Frontal cortex (tissue), 4 donors: ENCODE data around the gene PRR14. TPM values are rescaled to one million over a fixed set of nuclear protein-coding genes. Genes with fewer than 3 reads are reported as not detected.
A peak's percentile ranks its signal among the peaks of the same experiment; 100 is the strongest.

Experiments used
- DNase-seq, 2 donors: peaks; one replicate each; pipeline ENCODE4 v3.0.0; 2012; ENCODE audit warnings: low spot score in 2 of 2
- FAIRE-seq: peaks from 2 replicates; lab custom pipeline; 2012; peaks lifted over from hg19 to GRCh38; lab: Jason Lieb, UNC
- total RNA-seq: library from RNA; depleted of rRNA; stranded (reverse); fragments of >200 nt; gene quantifications from one replicate; pipeline ENCODE4 v1.2.3, GENCODE V29; 2014
- donor health status: control.
- donor health status: control.
- donor health status: control.

Gene PRR14
- total RNA-seq, 1 donor from 2014 or later, result 7.3 TPM

- peak; percentile 99 for FAIRE-seq
- DNase-seq, result peak; percentile 95 to 98
These were observed 7.3 kb downstream of the PRR14 start, which contains the start of gene FBRS for GRCh38 chr16:30657866-30658730. Gene FBRS, plus strand, starts transcription at chr16:30658431. Its CDS starts 1,088 bp downstream, at chr16:30659519.

GRCh38 chr16:30658731-30659506 lies 8.2 kb downstream of the PRR14 start:
- peak; percentile 85 to 92 for DNase-seq
- no peak for FAIRE-seq

- FAIRE-seq (no peak), DNase-seq (peak; percentile 22 to 27)
These were observed 9.0 kb downstream of the PRR14 start for GRCh38 chr16:30659507-30660423.

- no peak for FAIRE-seq
These were observed 9.9 kb downstream of the PRR14 start for GRCh38 chr16:30660424-30661261.

GRCh38 chr16:30662449-30662848 lies 11.7 kb downstream of the PRR14 start:
- FAIRE-seq (no peak), DNase-seq (peak in 1 of 2 donors; percentile 19)

More at GRCh38 chr16:30660424-30661261, 9.9 kb downstream of the PRR14 start:
- no peak for DNase-seq

- FAIRE-seq, result no peak
- no peak for DNase-seq
These were observed 12.3 kb downstream of the PRR14 start for GRCh38 chr16:30663038-30663437.

- FAIRE-seq (no peak), DNase-seq (peak; percentile 28 to 38)
These were observed 13.1 kb downstream of the PRR14 start for GRCh38 chr16:30663820-30664219.

GRCh38 chr16:30664616-30665109 lies 13.9 kb downstream of the PRR14 start:
- DNase-seq (peak; percentile 18 to 31), FAIRE-seq (no peak)

- FAIRE-seq (no peak), DNase-seq (peak; percentile 17 to 26)
These were observed 14.5 kb downstream of the PRR14 start for GRCh38 chr16:30665155-30665829.

GRCh38 chr16:30665830-30666190 lies 15.1 kb downstream of the PRR14 start:
- FAIRE-seq (no peak), DNase-seq (peak in 1 of 2 donors; percentile 24)

GRCh38 chr16:30666681-30667080 lies 15.9 kb downstream of the PRR14 start:
- DNase-seq (peak in 1 of 2 donors; percentile 7), FAIRE-seq (no peak)

- DNase-seq (peak in 1 of 2 donors; percentile 3), FAIRE-seq (no peak)
These were observed 16.7 kb downstream of the PRR14 start for GRCh38 chr16:30667361-30667905.

GRCh38 chr16:30668393-30668792 lies 17.6 kb downstream of the PRR14 start:
- FAIRE-seq, result no peak

GRCh38 chr16:30669026-30669902 lies 18.5 kb downstream of the PRR14 start:
- FAIRE-seq, result no peak
- no peak for DNase-seq

More at GRCh38 chr16:30668393-30668792, 17.6 kb downstream of the PRR14 start:
- no peak for DNase-seq

GRCh38 chr16:30669903-30670824 lies 19.4 kb downstream of the PRR14 start:
- DNase-seq, result no peak
- FAIRE-seq, result no peak

- FAIRE-seq (no peak), DNase-seq (no peak)
These were observed 24.4 kb downstream of the PRR14 start for GRCh38 chr16:30675143-30675542.
